SIG-M5 treated with dmso at 0.1 percent for 504 hours (cell line): ENCODE results near the gene TDRD3.
A peak's percentile ranks its signal among the peaks of the same experiment; 100 is the strongest.
"Not testable (repeated sequence)": the region's sequence is repeated elsewhere in the genome, so short reads cannot be mapped to it uniquely, and the experiment has no call there.

Experiments used
- DNase-seq: peaks from one replicate; lab custom pipeline; 2025; ENCODE audit not compliant: unreplicated experiment; lab: John Stamatoyannopoulos, UW

Gene TDRD3

GRCh38 chr13:60396783-60397703 lies at the start of gene TDRD3:
TSS of gene TDRD3 (plus strand) at chr13:60397220. CDS start at chr13:60397365, 145 bp downstream.
- peak; percentile 84 for DNase-seq

- no peak for DNase-seq
Measured at GRCh38 chr13:60347690-60348089, 49.3 kb upstream of the TDRD3 start.

GRCh38 chr13:60348097-60348496 lies 48.9 kb upstream of the TDRD3 start:
- DNase-seq: no peak

GRCh38 chr13:60351326-60351725 lies 45.7 kb upstream of the TDRD3 start:
- no peak for DNase-seq

- no peak for DNase-seq
Measured at GRCh38 chr13:60351855-60352615, 45.0 kb upstream of the TDRD3 start.

- DNase-seq: no peak
Measured at GRCh38 chr13:60352644-60353043, 44.4 kb upstream of the TDRD3 start.

- DNase-seq: no peak
Measured at GRCh38 chr13:60355056-60355455, 42.0 kb upstream of the TDRD3 start.

- DNase-seq: peak; percentile 63
Measured at GRCh38 chr13:60356970-60357369, 40.0 kb upstream of the TDRD3 start.

- no peak for DNase-seq
Measured at GRCh38 chr13:60358453-60358852, 38.6 kb upstream of the TDRD3 start.

GRCh38 chr13:60363288-60363687 lies 33.7 kb upstream of the TDRD3 start:
- DNase-seq: no peak

- no peak for DNase-seq
Measured at GRCh38 chr13:60369242-60369641, 27.8 kb upstream of the TDRD3 start.

- DNase-seq: no peak
Measured at GRCh38 chr13:60370343-60370742, 26.7 kb upstream of the TDRD3 start.

GRCh38 chr13:60372141-60372540 lies 24.9 kb upstream of the TDRD3 start:
- DNase-seq: no peak

- not testable (repeated sequence) for DNase-seq
Measured at GRCh38 chr13:60379282-60379681, 17.7 kb upstream of the TDRD3 start.

- no peak for DNase-seq
Measured at GRCh38 chr13:60379837-60380565, 17.0 kb upstream of the TDRD3 start.

- no peak for DNase-seq
Measured at GRCh38 chr13:60384911-60385310, 12.1 kb upstream of the TDRD3 start.

- no peak for DNase-seq
Measured at GRCh38 chr13:60386250-60386649, 10.8 kb upstream of the TDRD3 start.

- DNase-seq: no peak
Measured at GRCh38 chr13:60392131-60392530, 4.9 kb upstream of the TDRD3 start.

- DNase-seq: peak; percentile 91
Measured at GRCh38 chr13:60395971-60396782, 843 bp upstream of the TDRD3 start.

- peak; percentile 56 for DNase-seq
Measured at GRCh38 chr13:60397704-60398378, 821 bp downstream of the TDRD3 start.
